OCI-LY1 (cell line): ENCODE data around the gene BASP1.

Experiments used
- H2AFZ ChIP-seq: fragments of 200-600 bp; sonication (generic), shearing (Covaris generic); 2 replicates; pipeline ENCODE4 v1.6.0; 2014; ENCODE audit warnings: antibody characterized with exemption, mild to moderate bottlenecking, low read length
- H3F3A ChIP-seq: fragments of 200-600 bp; sonication (generic), shearing (Covaris generic); 2 replicates; pipeline ENCODE4 v1.6.0; 2014; ENCODE audit warnings: mild to moderate bottlenecking, antibody characterized with exemption, low read length, moderate library complexity; ENCODE audit not compliant: insufficient read depth
- H3K27ac ChIP-seq: fragments of 200-600 bp; sonication (generic); 2 replicates; pipeline ENCODE4 v1.5.1; 2014; ENCODE audit warnings: low read length, mixed run types, mild to moderate bottlenecking, low read depth; ENCODE audit not compliant: poor library complexity, severe bottlenecking
- H3K27me3 ChIP-seq: fragments of 200-600 bp; sonication (generic); 2 replicates; pipeline ENCODE4 v1.6.0; 2014; ENCODE audit warnings: antibody characterized with exemption, mild to moderate bottlenecking, low read length, moderate library complexity; ENCODE audit not compliant: insufficient read depth
- H3K36me3 ChIP-seq: fragments of 200-600 bp; sonication (generic); 2 replicates; pipeline ENCODE4 v1.6.1; 2014; ENCODE audit warnings: mild to moderate bottlenecking, antibody characterized with exemption, low read length, moderate library complexity, mixed read lengths; ENCODE audit not compliant: insufficient read depth
- H3K4me1 ChIP-seq: fragments of 200-600 bp; sonication (generic); 2 replicates; pipeline ENCODE4 v1.5.1; 2014; ENCODE audit warnings: mild to moderate bottlenecking, low read length, moderate library complexity; ENCODE audit not compliant: insufficient read depth, severe bottlenecking
- H3K4me2 ChIP-seq: fragments of 200-600 bp; sonication (generic), shearing (Covaris generic); 2 replicates; pipeline ENCODE4 v1.6.1; 2014; ENCODE audit warnings: low read length
- H3K4me3 ChIP-seq: fragments of 200-600 bp; sonication (generic); 2 replicates; pipeline ENCODE4 v1.5.1; 2014; ENCODE audit warnings: low read length, low read depth, mild to moderate bottlenecking, mixed read lengths; ENCODE audit not compliant: poor library complexity, severe bottlenecking
- H3K79me2 ChIP-seq: fragments of 200-600 bp; shearing (Covaris generic); 2 replicates; pipeline ENCODE4 v1.6.1; 2016; ENCODE audit warnings: mixed run types, low read length, mixed read lengths; ENCODE audit not compliant: insufficient read depth
- H3K9ac ChIP-seq: fragments of 200-600 bp; sonication (generic), shearing (Covaris generic); 2 replicates; pipeline ENCODE4 v1.6.1; 2014; ENCODE audit warnings: mild to moderate bottlenecking, low read length, mixed read lengths
- H3K9me2 ChIP-seq: fragments of 200-600 bp; sonication (generic), shearing (Covaris generic); 2 replicates; pipeline ENCODE4 v1.6.1; 2014; ENCODE audit warnings: low read depth, mild to moderate bottlenecking, low read length, mixed read lengths
- H3K9me3 ChIP-seq: fragments of 200-600 bp; shearing (Covaris generic); 2 replicates; pipeline ENCODE4 v1.6.1; 2014; ENCODE audit warnings: low read length, mixed read lengths
- H4K20me1 ChIP-seq: fragments of 200-600 bp; sonication (generic), shearing (Covaris generic); 2 replicates; pipeline ENCODE4 v1.6.0; 2016; ENCODE audit warnings: mild to moderate bottlenecking, low read length; ENCODE audit not compliant: insufficient read depth
- EZH2 ChIP-seq: fragments of 200-600 bp; sonication (generic), shearing (Covaris generic); IDR thresholded peaks from 2 replicates; pipeline ENCODE4 v1.8.0; 2017; ENCODE audit warnings: borderline replicate concordance, mixed run types, mild to moderate bottlenecking, antibody characterized with exemption, low read length, moderate library complexity, mixed read lengths
- TF ChIP-seq, protein P1 (sequence below): fragments of 200-600 bp; sonication (generic), shearing (Covaris generic); IDR thresholded peaks from 2 replicates; pipeline ENCODE4 v1.5.1; 2017; ENCODE audit warnings: mild to moderate bottlenecking, antibody characterized with exemption, low read length, moderate library complexity, mixed read lengths

BASP1 gene

DNA sequence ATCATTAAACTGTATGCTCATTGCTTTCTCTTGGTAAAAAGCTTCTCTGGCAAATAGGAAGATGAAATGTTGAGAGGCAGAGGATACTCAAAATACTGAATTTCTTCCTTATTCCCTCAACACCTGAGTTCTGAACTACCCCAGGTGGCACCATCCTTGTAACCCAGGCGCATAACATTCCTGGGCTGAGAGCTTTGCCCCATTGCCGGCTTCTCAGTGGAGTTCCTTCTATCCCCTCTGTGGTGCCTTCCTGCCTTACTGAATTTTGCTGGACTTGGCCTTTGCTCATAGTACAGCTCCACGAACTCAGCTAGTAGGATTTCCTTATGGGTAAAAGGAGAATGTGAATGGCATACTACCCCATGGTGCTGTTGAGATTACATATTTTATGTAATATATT, 54.7 kb downstream of the BASP1 start:
- Histone ChIP-seq H3F3A (peaks cover 6% of the 10 kb centered on the region; the same call in 1 of the 2 replicates), H3K27ac (peak overlapping the region; percentile 98), H3K4me1 (peaks cover 97% of the 10 kb centered on the region), H3K27me3 (no peaks in the 10 kb centered on the region), H3K79me2 (peaks cover 69% of the 10 kb centered on the region), H3K4me2 (peak overlapping the region; percentile 26; the same call in 1 of the 2 replicates), H3K9ac (peak overlapping the region; percentile 26; the same call in 1 of the 2 replicates), H3K9me2 (no peaks in the 10 kb centered on the region), H3K4me3 (no peak overlapping the region), H3K36me3 (peaks cover 26% of the 10 kb centered on the region), H2AFZ (no peak overlapping the region), H3K9me3 (no peaks in the 10 kb centered on the region), H4K20me1 (no peaks in the 10 kb centered on the region)
- TF ChIP-seq, protein P1, sequence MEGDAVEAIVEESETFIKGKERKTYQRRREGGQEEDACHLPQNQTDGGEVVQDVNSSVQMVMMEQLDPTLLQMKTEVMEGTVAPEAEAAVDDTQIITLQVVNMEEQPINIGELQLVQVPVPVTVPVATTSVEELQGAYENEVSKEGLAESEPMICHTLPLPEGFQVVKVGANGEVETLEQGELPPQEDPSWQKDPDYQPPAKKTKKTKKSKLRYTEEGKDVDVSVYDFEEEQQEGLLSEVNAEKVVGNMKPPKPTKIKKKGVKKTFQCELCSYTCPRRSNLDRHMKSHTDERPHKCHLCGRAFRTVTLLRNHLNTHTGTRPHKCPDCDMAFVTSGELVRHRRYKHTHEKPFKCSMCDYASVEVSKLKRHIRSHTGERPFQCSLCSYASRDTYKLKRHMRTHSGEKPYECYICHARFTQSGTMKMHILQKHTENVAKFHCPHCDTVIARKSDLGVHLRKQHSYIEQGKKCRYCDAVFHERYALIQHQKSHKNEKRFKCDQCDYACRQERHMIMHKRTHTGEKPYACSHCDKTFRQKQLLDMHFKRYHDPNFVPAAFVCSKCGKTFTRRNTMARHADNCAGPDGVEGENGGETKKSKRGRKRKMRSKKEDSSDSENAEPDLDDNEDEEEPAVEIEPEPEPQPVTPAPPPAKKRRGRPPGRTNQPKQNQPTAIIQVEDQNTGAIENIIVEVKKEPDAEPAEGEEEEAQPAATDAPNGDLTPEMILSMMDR: no peak
- TF ChIP-seq EZH2: no peak

- TF ChIP-seq, protein P1: no peak
- no peak for TF ChIP-seq EZH2
- Histone ChIP-seq H3F3A (peaks cover 6% of the 10 kb centered on the region; the same call in 1 of the 2 replicates), H3K4me3 (peak overlapping the region; percentile 46), H3K27me3 (no peaks in the 10 kb centered on the region), H2AFZ (no peak overlapping the region), H3K9me2 (no peaks in the 10 kb centered on the region), H3K27ac (peak overlapping the region; percentile 98), H3K9ac (peak overlapping the region; percentile 60), H4K20me1 (no peaks in the 10 kb centered on the region), H3K4me1 (peaks cover 99% of the 10 kb centered on the region), H3K79me2 (peaks cover 37% of the 10 kb centered on the region), H3K36me3 (peaks cover 22% of the 10 kb centered on the region; the same call in 1 of the 2 replicates), H3K4me2 (peak overlapping the region; percentile 57), H3K9me3 (no peaks in the 10 kb centered on the region)
Observed at GRCh38 chr5:17275289-17276158, 58.1 kb downstream of the BASP1 start.

- Histone ChIP-seq H3F3A (peaks cover 6% of the 10 kb centered on the region; the same call in 1 of the 2 replicates), H3K27me3 (no peaks in the 10 kb centered on the region), H3K36me3 (peaks cover 15% of the 10 kb centered on the region; the same call in 1 of the 2 replicates), H4K20me1 (no peaks in the 10 kb centered on the region), H2AFZ (no peak overlapping the region), H3K9me2 (no peaks in the 10 kb centered on the region), H3K4me2 (peak overlapping the region; percentile 57; the same call in 1 of the 2 replicates), H3K79me2 (peaks cover 29% of the 10 kb centered on the region), H3K4me3 (peak overlapping the region; percentile 46), H3K9me3 (no peaks in the 10 kb centered on the region), H3K9ac (peak overlapping the region; percentile 60; the same call in 1 of the 2 replicates), H3K4me1 (peaks cover 100% of the 10 kb centered on the region), H3K27ac (peak overlapping the region; percentile 98)
- TF ChIP-seq EZH2: no peak
- TF ChIP-seq, protein P1: no peak
Observed at GRCh38 chr5:17276445-17276844, 59.0 kb downstream of the BASP1 start.
